A172 (cell line): ENCODE measurements around the gene EPHA3. TPM values are rescaled to one million over a fixed set of nuclear protein-coding genes. Genes with fewer than 3 reads are reported as not detected.

Experiments
- DNase-seq: peaks from one replicate; pipeline ENCODE4 v3.0.0-alpha.2; 2015; ENCODE audit warnings: low spot score
- total RNA-seq: library from RNA; depleted of rRNA; stranded (reverse); fragments of >200 nt; shearing (Covaris generic); gene quantifications from 2 replicates; pipeline ENCODE4 v1.2.3, GENCODE V29; 2014

The EPHA3 gene
- total RNA-seq, 1 experiment from 2014 or later = not detected

GRCh38 chr3:89446593-89446992 is 339.2 kb downstream of the EPHA3 start:
- DNase-seq = no peak

DNA sequence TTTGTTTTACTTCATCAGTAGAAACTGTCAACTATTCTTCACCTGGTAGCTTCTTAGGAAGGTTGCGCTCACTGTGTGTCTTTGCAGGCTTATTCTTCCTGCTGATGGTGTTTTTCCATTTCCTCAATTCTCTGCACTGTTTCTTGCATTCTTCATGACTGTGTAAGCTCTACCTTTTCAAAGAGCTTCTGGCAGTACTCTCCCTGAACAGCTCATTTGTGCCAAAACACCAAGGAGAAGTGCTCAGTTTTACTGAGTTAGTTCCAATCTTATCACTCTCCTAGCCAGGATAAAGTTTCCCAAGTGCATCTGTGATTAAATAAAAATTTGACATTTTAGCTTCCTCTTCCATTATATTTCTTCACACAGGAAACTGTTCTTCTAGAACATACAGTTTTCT is 339.8 kb downstream of the EPHA3 start:
- DNase-seq = no peak

DNA sequence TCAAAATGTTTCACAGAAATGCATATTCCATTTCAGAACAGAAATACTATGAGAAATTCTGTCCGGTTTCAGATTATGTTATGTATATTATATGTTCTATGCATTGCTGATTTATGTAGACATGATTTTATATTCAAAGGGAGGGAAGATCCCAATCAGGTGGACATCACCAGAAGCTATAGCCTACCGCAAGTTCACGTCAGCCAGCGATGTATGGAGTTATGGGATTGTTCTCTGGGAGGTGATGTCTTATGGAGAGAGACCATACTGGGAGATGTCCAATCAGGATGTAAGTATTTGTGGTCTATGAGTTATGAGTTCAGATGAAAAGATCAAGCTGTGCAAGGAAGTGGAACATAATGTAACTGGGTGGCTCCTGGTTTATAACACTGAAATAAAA is 341.7 kb downstream of the EPHA3 start:
- DNase-seq = no peak

- DNase-seq = no peak
Measured at GRCh38 chr3:89452066-89452465, 344.6 kb downstream of the EPHA3 start.

GRCh38 chr3:89455240-89455639 is 347.8 kb downstream of the EPHA3 start:
- no peak for DNase-seq

DNA sequence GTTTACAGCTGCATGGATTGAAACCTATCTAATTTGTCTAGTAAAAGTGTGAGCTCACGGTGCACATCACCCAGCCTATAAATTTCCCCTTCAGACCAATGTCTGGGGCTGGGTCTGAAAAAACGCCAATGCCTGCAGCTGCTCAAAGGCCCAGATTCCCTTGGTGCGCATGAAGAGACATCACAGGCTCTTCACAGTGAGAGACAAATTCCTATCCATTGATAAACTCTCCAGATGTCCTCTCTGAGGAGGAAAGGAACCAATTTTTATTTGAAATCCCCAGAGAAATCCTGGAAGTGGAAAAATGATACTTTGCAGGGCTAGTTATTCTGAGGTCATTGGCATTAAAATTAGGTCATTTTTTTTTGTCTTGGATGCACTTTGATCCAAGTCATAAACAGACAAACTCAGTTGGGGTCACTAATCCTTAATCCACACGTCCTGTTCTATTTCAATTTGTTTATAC is 360.5 kb downstream of the EPHA3 start:
- no peak for DNase-seq

- DNase-seq = no peak
Measured at GRCh38 chr3:89472101-89472500, 364.7 kb downstream of the EPHA3 start.

DNA sequence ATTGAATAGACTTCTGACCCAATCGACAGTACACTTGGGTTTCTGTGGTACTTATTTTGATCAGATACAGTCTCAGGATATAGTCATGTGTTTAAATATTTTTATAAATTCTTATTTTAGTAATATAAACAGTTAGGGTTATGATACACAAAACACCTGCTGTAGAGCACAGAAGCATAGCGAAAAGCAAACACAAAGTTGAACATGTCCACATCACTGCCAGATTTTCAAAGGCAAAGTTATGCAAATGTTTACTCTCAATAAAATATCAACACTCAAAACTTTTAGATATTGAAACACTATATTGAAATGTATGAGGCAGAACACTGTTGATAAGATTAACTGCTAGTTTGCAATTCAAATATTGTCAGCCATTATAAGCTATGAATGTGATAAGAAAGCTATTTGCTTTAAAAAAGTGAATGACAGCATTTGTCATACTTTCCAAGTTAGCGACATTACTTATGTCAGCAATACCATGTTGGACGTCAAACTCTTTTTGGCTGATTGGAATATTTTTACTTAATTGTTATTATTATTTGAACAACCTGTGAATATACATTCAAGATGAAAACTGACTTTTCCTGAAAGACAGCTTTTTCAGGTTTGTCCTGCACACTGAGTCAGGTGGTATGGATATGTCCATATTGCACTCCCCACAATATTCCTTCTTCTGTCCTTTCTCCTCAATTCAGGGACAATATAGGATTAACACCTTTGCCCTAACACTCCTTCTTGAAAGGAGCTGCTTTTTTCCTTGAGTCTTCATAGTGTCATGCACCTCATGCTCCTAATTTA is 367.1 kb downstream of the EPHA3 start:
- DNase-seq = no peak

- DNase-seq = no peak
Measured at GRCh38 chr3:89488800-89489580, 381.6 kb downstream of the EPHA3 start.

- no peak for DNase-seq
Measured at GRCh38 chr3:89490129-89490528, 382.7 kb downstream of the EPHA3 start.

DNA sequence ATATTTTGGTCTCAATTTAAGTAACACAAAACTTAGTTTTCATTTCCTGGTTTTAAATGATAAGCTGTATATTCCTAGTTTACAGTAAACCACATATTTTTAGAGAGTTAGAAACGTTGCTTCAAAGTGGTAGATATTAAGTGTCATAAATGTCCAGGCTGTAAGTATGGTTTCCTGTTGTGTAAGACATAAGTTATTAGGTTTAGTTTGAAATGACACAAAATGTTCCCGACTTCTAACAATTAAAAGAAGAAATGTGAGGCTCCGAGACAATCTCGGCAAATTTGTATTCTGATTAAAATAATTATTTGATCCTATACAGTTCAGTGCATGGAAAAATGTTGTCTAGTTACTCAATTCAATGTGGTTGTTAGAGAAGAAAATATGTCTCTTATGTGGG is 387.3 kb downstream of the EPHA3 start:
- DNase-seq = no peak

- DNase-seq = no peak
Measured at GRCh38 chr3:89503891-89504391, 396.5 kb downstream of the EPHA3 start.

DNA sequence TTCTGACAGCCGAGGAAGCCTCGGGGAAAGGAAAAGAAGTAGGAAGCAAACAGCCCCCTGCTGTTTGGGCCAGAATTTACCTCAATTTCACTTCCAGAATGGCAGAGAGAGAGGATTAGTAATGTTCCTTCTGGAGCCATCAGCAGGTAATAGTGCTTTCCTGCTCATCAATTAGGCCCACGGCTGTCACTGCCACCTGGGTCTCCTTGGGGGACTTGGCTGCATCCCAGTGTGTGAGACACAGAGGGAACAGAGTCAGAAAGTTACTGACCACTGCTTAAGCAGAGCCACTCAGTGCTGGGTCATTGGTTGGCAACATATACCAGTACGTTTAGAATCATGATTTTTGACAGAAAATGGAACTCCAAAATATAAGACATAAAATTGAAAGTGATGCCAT is 397.0 kb downstream of the EPHA3 start:
- DNase-seq = no peak

GRCh38 chr3:89506462-89507103 is 399.2 kb downstream of the EPHA3 start:
- DNase-seq = no peak

- no peak for DNase-seq
Measured at GRCh38 chr3:89521328-89521727, 413.9 kb downstream of the EPHA3 start.

DNA sequence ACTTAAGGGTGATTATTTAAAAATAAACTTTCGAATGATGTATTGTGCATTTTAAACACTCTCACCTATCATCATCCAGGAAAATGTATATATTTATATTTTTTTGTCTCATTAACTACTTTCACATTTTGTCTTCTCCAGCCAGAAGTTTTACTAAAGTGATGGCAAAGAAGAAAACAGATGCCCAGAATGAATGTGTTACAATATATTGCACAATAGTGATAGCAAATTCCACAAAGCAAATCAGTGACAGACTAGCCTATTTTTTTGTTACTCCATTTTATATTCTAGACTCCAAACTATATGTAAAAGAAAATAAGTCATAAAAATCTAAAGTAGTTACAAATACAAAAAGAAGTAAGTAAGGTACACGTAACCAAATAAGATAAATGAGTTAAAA is 414.7 kb downstream of the EPHA3 start:
- no peak for DNase-seq

DNA sequence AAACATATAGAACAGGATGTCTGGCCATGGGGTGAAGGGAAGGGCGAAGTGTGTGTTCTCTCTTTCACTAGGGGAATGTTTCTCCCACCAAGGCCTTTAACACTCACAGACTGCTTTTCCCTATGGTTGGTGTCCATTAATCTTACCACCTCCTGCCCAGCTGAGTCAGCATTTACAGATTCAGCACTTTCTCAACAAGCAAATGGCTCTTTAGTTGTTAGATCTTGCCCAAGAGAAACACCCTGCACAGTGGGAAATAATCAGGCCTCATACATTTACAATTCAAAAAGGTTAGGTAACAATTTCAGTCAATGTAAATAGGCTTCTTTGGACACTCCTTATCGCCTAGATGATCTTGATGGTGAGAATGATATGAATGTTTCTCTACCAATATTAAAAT is 418.2 kb downstream of the EPHA3 start:
- DNase-seq = no peak

DNA sequence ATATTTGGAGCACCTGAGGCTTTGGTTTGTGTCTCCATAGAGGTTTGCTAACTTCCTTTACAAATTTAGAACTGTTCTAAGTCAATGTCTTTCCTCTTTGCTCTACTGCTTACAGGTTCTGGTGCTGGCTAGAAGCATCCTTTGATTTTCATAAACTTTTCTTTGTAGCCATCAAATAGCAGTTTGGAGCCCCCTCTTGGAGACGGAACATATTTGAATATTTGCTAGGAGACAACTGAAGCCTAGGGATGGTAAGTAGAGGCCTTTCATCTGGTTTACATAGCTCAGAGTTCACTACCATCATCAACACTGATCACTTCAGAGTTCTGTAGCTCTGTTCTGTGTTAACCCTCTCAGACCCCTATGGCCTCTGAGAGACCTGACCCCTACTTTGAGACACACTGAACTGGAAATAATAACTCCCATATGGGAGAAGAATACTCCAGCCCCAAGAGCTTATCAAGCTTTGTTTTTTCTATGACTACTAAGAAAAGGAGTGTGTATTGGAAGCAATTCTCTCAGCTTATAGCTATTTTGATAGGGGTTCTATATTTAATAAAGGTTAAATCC is 420.4 kb downstream of the EPHA3 start:
- DNase-seq = no peak
